Measurements from ENCODE around the gene CRB2.

DNA sequence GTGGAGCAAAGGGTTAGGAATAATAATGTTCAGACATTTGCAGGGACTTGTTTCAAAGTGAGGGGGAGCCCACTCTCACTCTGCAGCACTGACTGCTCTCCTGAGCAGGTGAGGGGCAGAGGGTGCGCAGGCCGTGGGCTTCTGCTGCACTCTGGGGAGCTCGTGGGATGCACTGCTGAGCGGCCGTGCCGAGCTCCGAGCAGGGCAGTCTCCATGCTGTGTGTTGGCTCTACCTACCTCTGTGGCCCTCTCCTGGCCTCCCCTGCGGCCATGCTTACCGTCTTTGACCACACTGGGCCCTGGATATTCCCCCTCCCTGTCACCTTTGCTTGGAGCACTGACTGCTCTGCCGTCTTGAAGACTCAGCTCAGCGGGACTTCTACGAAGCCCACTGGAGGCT is 33.7 kb downstream of the CRB2 start:
- TF ChIP-seq CTCF (IDR thresholded peaks at IDR 0.05; ENCODE audit: low read depth, low read length) (no peak), POLR2A (IDR thresholded peaks at IDR 0.05; ENCODE audit: extremely low read depth, insufficient read length) (no peak)
- TF ChIP-seq, protein P1, sequence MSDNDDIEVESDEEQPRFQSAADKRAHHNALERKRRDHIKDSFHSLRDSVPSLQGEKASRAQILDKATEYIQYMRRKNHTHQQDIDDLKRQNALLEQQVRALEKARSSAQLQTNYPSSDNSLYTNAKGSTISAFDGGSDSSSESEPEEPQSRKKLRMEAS (IDR thresholded peaks at IDR 0.05; ENCODE audit: low read depth, low read length): no peak
